OCI-LY7 (cell line): ENCODE data around the gene PARD3. TPM values are rescaled to one million over a fixed set of nuclear protein-coding genes. Genes with fewer than 3 reads are reported as not detected.

Experiments used
- BruUV-seq: library from RNA; stranded (reverse); fragments of 400-500 nt; replicated peaks from 2 replicates; lab custom pipeline; 2021; lab: Mats Ljungman, UMichigan
- CTCF ChIA-PET: fragments of 300-600 bp; sonication (Branson Sonifier 250); formaldehyde crosslinking; loops from one replicate; lab custom pipeline; 2022; ENCODE audit warnings: antibody characterized with exemption; ENCODE audit not compliant: unreplicated experiment; lab: Charles Lee
- POLR2A ChIA-PET: fragments of 300-600 bp; sonication (Branson Sonifier 250); formaldehyde crosslinking; loops from one replicate; lab custom pipeline; 2022; ENCODE audit warnings: antibody characterized with exemption; lab: Charles Lee
- DNase-seq: peaks from one replicate; pipeline ENCODE4 v3.0.0-alpha.2; 2015; ENCODE audit warnings: low spot score
- H2AFZ ChIP-seq: fragments of 200-600 bp; sonication (generic), shearing (Covaris generic); 2 replicates; pipeline ENCODE4 v1.6.1; 2014; ENCODE audit warnings: mild to moderate bottlenecking, antibody characterized with exemption, low read length, moderate library complexity
- H3K27ac ChIP-seq: fragments of 200-600 bp; sonication (generic); 2 replicates; pipeline ENCODE4 v1.5.1; 2014; ENCODE audit warnings: mixed run types, low read depth, mild to moderate bottlenecking, moderate library complexity, low read length, inconsistent platforms; ENCODE audit not compliant: poor library complexity, severe bottlenecking
- H3K36me3 ChIP-seq: fragments of 200-600 bp; sonication (generic); 2 replicates; pipeline ENCODE4 v1.6.1; 2014; ENCODE audit warnings: mild to moderate bottlenecking, antibody characterized with exemption, low read length, moderate library complexity, mixed read lengths; ENCODE audit not compliant: insufficient read depth
- H3K4me1 ChIP-seq: fragments of 200-600 bp; sonication (generic); 2 replicates; pipeline ENCODE4 v1.5.1; 2014; ENCODE audit warnings: mild to moderate bottlenecking, low read length; ENCODE audit not compliant: insufficient read depth, poor library complexity, severe bottlenecking
- H3K4me2 ChIP-seq: fragments of 200-600 bp; sonication (generic); 2 replicates; pipeline ENCODE4 v1.6.1; 2014; ENCODE audit warnings: mild to moderate bottlenecking, low read length
- H3K4me3 ChIP-seq: fragments of 200-600 bp; sonication (generic); 2 replicates; pipeline ENCODE4 v1.5.1; 2014; ENCODE audit warnings: mild to moderate bottlenecking, low read depth, low read length; ENCODE audit not compliant: poor library complexity, severe bottlenecking
- H3K79me2 ChIP-seq: fragments of 200-600 bp; sonication (generic); 2 replicates; pipeline ENCODE4 v1.6.1; 2016; ENCODE audit warnings: low read depth, mild to moderate bottlenecking, low read length, moderate library complexity, mixed read lengths; ENCODE audit not compliant: insufficient read depth
- H3K9me2 ChIP-seq: fragments of 200-600 bp; sonication (generic); 2 replicates; pipeline ENCODE4 v1.6.1; 2016; ENCODE audit warnings: mild to moderate bottlenecking, low read length, mixed read lengths; ENCODE audit not compliant: insufficient read depth
- H3K9me3 ChIP-seq: fragments of 200-600 bp; sonication (generic); 2 replicates; pipeline ENCODE4 v1.6.1; 2014; ENCODE audit warnings: mild to moderate bottlenecking, mixed run types, low read length, mixed read lengths
- H4K20me1 ChIP-seq: fragments of 200-600 bp; sonication (generic); 2 replicates; pipeline ENCODE4 v1.6.1; 2014; ENCODE audit warnings: mild to moderate bottlenecking, antibody characterized with exemption, low read length, moderate library complexity, mixed read lengths; ENCODE audit not compliant: insufficient read depth
- EZH2phosphoT487 ChIP-seq: fragments of 200-600 bp; sonication (generic); IDR thresholded peaks from 2 replicates; pipeline ENCODE4 v1.6.1; 2018; ENCODE audit warnings: low read depth, borderline replicate concordance, mild to moderate bottlenecking, mixed run types, antibody characterized with exemption, low read length, moderate library complexity, mixed read lengths
- intact Hi-C: fragments of 100-400 bp; cut with micrococcal nuclease; formaldehyde crosslinking; loops from one replicate; pipeline ENCODE4 v1.10.0; 2022; ENCODE audit not compliant: unreplicated experiment
- total RNA-seq, 2 experiments: library from RNA; depleted of rRNA in 1 of 2; stranded (reverse); fragments of >200 nt in 1 of 2; shearing (Covaris generic) in 1 of 2; gene quantifications; 2 replicates each; pipeline ENCODE4 v1.2.3, GENCODE V29; 2014 to 2022
- TF ChIP-seq, protein P1 (sequence below): fragments of 200-600 bp; sonication (generic); conservative IDR thresholded peaks from 2 replicates; pipeline ENCODE4 v1.5.1; 2014; ENCODE audit warnings: mild to moderate bottlenecking, antibody characterized with exemption, low read length, moderate library complexity, mixed read lengths

Gene PARD3
- total RNA-seq, 2 experiments from 2014 or later, result not detected

DNA sequence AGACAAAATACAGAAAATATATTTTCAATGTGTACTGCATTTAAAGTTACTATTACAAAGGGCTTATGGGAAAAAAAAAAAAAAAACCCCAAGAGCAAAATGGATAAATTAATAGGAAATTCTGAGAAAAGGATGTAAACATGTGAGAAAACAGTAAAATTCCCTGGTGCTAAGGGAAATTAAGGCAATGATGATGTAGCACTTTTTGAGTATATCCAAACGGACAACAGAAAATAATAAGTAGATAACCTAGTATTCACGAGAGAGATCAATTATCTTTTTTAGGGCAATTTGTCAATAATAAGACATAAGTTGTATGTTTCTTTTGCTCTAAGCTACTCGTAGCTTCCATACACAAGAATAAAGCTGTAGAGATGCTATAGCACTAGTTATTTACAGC, 80.2 kb downstream of the PARD3 start:
- H3K79me2 ChIP-seq, result no peaks in the 10 kb centered on the region
- H3K4me2 ChIP-seq, result no peak overlapping the region
- H3K27ac ChIP-seq, result no peak overlapping the region
- H4K20me1 ChIP-seq, result no peaks in the 10 kb centered on the region
- ChIA-PET POLR2A (no interaction called here), CTCF (no interaction called here)
- no peaks in the 10 kb centered on the region for H3K4me1 ChIP-seq
- DNase-seq, result no peak
- intact Hi-C loops, result no loop called here
- H3K4me3 ChIP-seq, result no peak overlapping the region
- H3K36me3 ChIP-seq, result no peaks in the 10 kb centered on the region
- no peak overlapping the region for H2AFZ ChIP-seq
- no peak for TF ChIP-seq EZH2phosphoT487
- TF ChIP-seq, protein P1, sequence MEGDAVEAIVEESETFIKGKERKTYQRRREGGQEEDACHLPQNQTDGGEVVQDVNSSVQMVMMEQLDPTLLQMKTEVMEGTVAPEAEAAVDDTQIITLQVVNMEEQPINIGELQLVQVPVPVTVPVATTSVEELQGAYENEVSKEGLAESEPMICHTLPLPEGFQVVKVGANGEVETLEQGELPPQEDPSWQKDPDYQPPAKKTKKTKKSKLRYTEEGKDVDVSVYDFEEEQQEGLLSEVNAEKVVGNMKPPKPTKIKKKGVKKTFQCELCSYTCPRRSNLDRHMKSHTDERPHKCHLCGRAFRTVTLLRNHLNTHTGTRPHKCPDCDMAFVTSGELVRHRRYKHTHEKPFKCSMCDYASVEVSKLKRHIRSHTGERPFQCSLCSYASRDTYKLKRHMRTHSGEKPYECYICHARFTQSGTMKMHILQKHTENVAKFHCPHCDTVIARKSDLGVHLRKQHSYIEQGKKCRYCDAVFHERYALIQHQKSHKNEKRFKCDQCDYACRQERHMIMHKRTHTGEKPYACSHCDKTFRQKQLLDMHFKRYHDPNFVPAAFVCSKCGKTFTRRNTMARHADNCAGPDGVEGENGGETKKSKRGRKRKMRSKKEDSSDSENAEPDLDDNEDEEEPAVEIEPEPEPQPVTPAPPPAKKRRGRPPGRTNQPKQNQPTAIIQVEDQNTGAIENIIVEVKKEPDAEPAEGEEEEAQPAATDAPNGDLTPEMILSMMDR, result no peak
- no TSS peak for BruUV-seq
- no peaks in the 10 kb centered on the region for H3K9me3 ChIP-seq
- no peaks in the 10 kb centered on the region for H3K9me2 ChIP-seq

DNA sequence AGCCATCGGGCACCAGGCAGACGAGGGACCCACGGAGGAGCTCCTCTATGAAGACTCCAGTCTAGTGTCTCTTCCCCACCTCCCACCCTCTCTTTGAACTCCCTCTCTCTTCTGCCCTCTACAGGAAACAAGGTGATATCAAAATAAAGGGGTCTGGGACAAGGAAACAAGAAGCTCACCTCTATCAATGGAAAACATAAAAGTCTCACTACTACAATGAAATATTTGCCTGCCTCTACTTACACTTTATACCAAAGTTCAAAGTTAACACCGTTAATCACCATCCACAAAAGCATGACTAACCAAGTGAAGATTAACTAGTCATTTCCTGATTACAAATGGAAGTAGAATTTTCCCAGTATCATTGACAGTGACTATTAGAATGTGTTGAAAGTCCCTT, 82.2 kb downstream of the PARD3 start:
- no TSS peak for BruUV-seq
- ChIA-PET POLR2A (no interaction called here), CTCF (interaction anchor here (0.6 kb wide), 1 partner anchor 8 kb away, joined by 3 read pairs; no protein-coding TSS in a partner anchor)
- intact Hi-C loops, result no loop called here
- peak; percentile 11 for DNase-seq
- no peaks in the 10 kb centered on the region for H3K36me3 ChIP-seq
- no peaks in the 10 kb centered on the region for H3K9me3 ChIP-seq
- H3K9me2 ChIP-seq, result no peaks in the 10 kb centered on the region
- no peaks in the 10 kb centered on the region for H3K79me2 ChIP-seq
- no peak overlapping the region for H3K4me2 ChIP-seq
- H2AFZ ChIP-seq, result no peak overlapping the region
- no peaks in the 10 kb centered on the region for H4K20me1 ChIP-seq
- no peaks in the 10 kb centered on the region for H3K4me1 ChIP-seq
- no peak overlapping the region for H3K4me3 ChIP-seq
- TF ChIP-seq, protein P1, result peak; percentile 70
- TF ChIP-seq EZH2phosphoT487, result no peak
- no peak overlapping the region for H3K27ac ChIP-seq

DNA sequence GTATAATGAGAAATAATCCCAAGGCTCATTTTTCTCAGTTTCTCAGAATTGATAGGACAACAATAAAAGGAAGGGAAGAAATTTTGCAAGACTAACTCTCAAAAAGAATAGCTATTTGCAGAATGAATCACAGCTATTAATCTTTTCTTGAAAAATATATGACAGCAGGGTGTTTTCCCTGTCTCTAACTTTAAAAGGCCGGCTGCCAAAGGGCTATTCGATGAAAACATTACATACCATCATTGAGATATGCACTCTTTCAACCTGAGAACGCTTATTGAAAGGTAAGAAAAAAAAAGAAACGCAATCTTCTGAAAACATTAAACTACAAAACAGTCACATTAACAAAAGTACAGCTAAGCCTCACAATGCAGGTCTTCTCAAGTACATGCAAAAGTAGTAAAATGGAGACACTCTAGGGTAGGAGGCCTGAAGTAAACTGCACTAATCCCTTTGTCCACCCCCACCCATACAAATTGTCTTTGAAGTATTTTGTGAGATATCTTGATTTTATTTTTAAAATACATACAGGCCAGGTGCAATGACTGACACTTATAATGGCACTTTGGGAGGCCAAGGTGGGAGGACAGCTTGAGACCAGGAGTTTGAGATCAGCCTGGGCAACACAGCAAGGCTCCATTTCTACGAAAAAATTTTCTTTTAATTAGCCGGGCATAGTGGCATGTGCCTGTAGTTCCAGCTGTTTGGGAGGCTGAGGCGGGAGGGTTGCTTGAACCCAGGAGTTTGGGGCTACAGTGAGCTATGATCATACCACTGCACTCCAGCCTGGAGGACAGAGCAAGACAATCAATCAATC, 83.0 kb downstream of the PARD3 start:
- no peaks in the 10 kb centered on the region for H3K36me3 ChIP-seq
- no peaks in the 10 kb centered on the region for H3K4me1 ChIP-seq
- POLR2A ChIA-PET, result interaction anchor here (0.9 kb wide), 1 partner anchor 1655 kb away, joined by 3 read pairs; no protein-coding TSS in a partner anchor
- H2AFZ ChIP-seq, result no peak overlapping the region
- no peaks in the 10 kb centered on the region for H3K9me3 ChIP-seq
- H4K20me1 ChIP-seq, result no peaks in the 10 kb centered on the region
- DNase-seq, result no peak
- no peaks in the 10 kb centered on the region for H3K9me2 ChIP-seq
- BruUV-seq, result no TSS peak
- no peaks in the 10 kb centered on the region for H3K79me2 ChIP-seq
- H3K4me2 ChIP-seq, result no peak overlapping the region
- H3K27ac ChIP-seq, result no peak overlapping the region
- CTCF ChIA-PET, result interaction anchor here (0.6 kb wide), 1 partner anchor 709 kb away, joined by 3 read pairs; no protein-coding TSS in a partner anchor
- intact Hi-C loops, result no loop called here
- no peak overlapping the region for H3K4me3 ChIP-seq
- TF ChIP-seq EZH2phosphoT487, result no peak
